Measurements from ENCODE around the gene ACAP3.

DNA sequence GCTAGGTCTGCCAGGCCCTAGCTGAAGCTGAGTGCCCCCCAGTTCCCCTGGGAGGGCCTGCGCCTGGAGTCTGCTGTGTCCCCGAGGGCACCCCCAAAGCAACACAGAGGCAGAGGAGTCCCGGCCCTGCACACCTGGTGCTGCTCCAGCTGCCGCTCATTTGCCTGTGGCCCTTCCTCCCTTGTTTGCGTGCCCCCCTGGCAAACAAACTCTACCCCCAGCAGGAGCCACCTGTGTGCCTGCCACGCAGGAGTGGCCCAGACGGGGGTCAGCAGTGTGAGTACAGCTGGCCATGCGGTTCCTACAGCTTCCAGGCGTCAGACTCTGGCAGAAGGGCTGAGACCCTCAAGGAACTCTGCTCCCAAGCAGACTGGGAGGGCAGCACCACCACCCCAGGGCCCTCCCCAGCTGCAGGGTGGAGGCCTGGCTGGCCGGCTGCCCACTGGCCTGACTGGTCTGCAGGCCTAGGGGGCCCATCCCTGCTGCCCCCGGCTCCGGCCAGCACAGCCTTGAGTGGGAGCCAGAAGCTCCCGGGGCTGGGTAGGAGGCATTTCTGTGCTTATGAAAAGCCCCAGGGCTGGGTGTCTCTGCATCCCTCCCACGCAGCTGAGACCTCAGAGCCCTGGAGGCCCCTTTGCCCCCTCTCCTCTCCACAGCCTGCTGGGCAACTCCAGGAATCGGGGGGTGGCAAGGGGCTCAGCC is 22.8 kb upstream of the ACAP3 start:
- TF ChIP-seq, protein P1, sequence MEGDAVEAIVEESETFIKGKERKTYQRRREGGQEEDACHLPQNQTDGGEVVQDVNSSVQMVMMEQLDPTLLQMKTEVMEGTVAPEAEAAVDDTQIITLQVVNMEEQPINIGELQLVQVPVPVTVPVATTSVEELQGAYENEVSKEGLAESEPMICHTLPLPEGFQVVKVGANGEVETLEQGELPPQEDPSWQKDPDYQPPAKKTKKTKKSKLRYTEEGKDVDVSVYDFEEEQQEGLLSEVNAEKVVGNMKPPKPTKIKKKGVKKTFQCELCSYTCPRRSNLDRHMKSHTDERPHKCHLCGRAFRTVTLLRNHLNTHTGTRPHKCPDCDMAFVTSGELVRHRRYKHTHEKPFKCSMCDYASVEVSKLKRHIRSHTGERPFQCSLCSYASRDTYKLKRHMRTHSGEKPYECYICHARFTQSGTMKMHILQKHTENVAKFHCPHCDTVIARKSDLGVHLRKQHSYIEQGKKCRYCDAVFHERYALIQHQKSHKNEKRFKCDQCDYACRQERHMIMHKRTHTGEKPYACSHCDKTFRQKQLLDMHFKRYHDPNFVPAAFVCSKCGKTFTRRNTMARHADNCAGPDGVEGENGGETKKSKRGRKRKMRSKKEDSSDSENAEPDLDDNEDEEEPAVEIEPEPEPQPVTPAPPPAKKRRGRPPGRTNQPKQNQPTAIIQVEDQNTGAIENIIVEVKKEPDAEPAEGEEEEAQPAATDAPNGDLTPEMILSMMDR (IDR thresholded peaks at IDR 0.05) = no peak
- TF ChIP-seq EZH2 (IDR thresholded peaks at IDR 0.05) (no peak), EZH2phosphoT487 (IDR thresholded peaks at IDR 0.05) (no peak)

Measured in neural progenitor cell (in vitro differentiated cells).